ENCODE data around the gene RTCB. TPM values are rescaled to one million over a fixed set of nuclear protein-coding genes. Genes with fewer than 3 reads are reported as not detected.

Gene RTCB
- total and polyA plus RNA-seq, 2 experiments from 2014 or later = 52.5 to 99.0 TPM

- Mint-ChIP-seq H3K9me3 (no peaks in the 10 kb centered on the region), H3K36me3 (ENCODE audit: low read depth) (no peaks in the 10 kb centered on the region), H3K4me3 (no peak overlapping the region; the same call in 2 of the 3 replicates), H3K4me1 (peaks cover 25% of the 10 kb centered on the region), H3K27ac (no peak overlapping the region), H3K27me3 (ENCODE audit: insufficient read depth, low read depth, poor library complexity) (peaks cover 7% of the 10 kb centered on the region)
- no peaks in the 10 kb centered on the region for H4K20me1 ChIP-seq (replicated peaks; ENCODE audit: insufficient read depth)
- no peak overlapping the region for H3K4me2 ChIP-seq
- no peaks in the 10 kb centered on the region for H3F3A ChIP-seq (replicated peaks; ENCODE audit: low read depth)
- H3K27me3 ChIP-seq (ENCODE audit: insufficient read depth) = no peaks in the 10 kb centered on the region
- H3K79me2 ChIP-seq (replicated peaks; ENCODE audit: insufficient read depth) = no peaks in the 10 kb centered on the region
- H3K4me1 ChIP-seq (ENCODE audit: insufficient read depth) = peaks cover 18% of the 10 kb centered on the region; the same call in 1 of the 2 replicates
- H3K27ac ChIP-seq (ENCODE audit: low read depth) = no peak overlapping the region
- DNase-seq (ENCODE audit: low spot score) = no peak
- H3K9me2 ChIP-seq (ENCODE audit: insufficient read depth) = no peaks in the 10 kb centered on the region
- no peak for ATAC-seq
- no peak for TF ChIP-seq NANOG (IDR thresholded peaks at IDR 0.05; ENCODE audit: borderline replicate concordance)
- TF ChIP-seq, protein P1, sequence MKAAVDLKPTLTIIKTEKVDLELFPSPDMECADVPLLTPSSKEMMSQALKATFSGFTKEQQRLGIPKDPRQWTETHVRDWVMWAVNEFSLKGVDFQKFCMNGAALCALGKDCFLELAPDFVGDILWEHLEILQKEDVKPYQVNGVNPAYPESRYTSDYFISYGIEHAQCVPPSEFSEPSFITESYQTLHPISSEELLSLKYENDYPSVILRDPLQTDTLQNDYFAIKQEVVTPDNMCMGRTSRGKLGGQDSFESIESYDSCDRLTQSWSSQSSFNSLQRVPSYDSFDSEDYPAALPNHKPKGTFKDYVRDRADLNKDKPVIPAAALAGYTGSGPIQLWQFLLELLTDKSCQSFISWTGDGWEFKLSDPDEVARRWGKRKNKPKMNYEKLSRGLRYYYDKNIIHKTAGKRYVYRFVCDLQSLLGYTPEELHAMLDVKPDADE (IDR thresholded peaks at IDR 0.05) = no peak
- TF ChIP-seq POLR2AphosphoS5 (IDR thresholded peaks at IDR 0.05; ENCODE audit: low read depth) = no peak
- TF ChIP-seq CREB1 (CRISPR knock-in tag; IDR thresholded peaks at IDR 0.05; ENCODE audit: low read depth) = no peak
- no peak for TF ChIP-seq ZNF462 (CRISPR knock-in tag; IDR thresholded peaks at IDR 0.05)
- TF ChIP-seq ZNF114 (CRISPR knock-in tag; IDR thresholded peaks at IDR 0.05) = no peak
- TF ChIP-seq ZNF331 (CRISPR knock-in tag; IDR thresholded peaks at IDR 0.05; ENCODE audit: low read depth) = no peak
- no peak for TF ChIP-seq JUNB (IDR thresholded peaks at IDR 0.05; ENCODE audit: unreplicated experiment)
- TF ChIP-seq EZH2 (IDR thresholded peaks at IDR 0.05; ENCODE audit: low read depth, unreplicated experiment) = no peak
- TF ChIP-seq, protein P2, sequence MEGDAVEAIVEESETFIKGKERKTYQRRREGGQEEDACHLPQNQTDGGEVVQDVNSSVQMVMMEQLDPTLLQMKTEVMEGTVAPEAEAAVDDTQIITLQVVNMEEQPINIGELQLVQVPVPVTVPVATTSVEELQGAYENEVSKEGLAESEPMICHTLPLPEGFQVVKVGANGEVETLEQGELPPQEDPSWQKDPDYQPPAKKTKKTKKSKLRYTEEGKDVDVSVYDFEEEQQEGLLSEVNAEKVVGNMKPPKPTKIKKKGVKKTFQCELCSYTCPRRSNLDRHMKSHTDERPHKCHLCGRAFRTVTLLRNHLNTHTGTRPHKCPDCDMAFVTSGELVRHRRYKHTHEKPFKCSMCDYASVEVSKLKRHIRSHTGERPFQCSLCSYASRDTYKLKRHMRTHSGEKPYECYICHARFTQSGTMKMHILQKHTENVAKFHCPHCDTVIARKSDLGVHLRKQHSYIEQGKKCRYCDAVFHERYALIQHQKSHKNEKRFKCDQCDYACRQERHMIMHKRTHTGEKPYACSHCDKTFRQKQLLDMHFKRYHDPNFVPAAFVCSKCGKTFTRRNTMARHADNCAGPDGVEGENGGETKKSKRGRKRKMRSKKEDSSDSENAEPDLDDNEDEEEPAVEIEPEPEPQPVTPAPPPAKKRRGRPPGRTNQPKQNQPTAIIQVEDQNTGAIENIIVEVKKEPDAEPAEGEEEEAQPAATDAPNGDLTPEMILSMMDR (conservative IDR thresholded peaks at IDR 0.05; ENCODE audit: low read depth in 2 of 2) = no peak
- no peak for TF ChIP-seq STAT1 (IDR thresholded peaks at IDR 0.05; ENCODE audit: unreplicated experiment)
- no peak for TF ChIP-seq EZH2phosphoT487 (IDR thresholded peaks at IDR 0.05; ENCODE audit: unreplicated experiment)
- no peak for TF ChIP-seq REST (IDR thresholded peaks at IDR 0.05; ENCODE audit: unreplicated experiment)
- no peaks in the 10 kb centered on the region for H3K36me3 ChIP-seq (ENCODE audit: insufficient read depth)
- no peak overlapping the region for H2AFZ ChIP-seq
- no peak overlapping the region for H3K4me3 ChIP-seq
Observed at GRCh38 chr22:32338757-32339156, 73.3 kb downstream of the RTCB start.
